HTERT RPE-1 (cell line): ENCODE results near the gene DMRT2.

Experiments
- in situ Hi-C: fragments of 300-500 bp; cut with MboI; formaldehyde crosslinking; loops from 4 replicates; pipeline ENCODE4 v1.14.3; 2020; ENCODE audit warnings: low sequenced_read_pairs

DMRT2 gene

DNA sequence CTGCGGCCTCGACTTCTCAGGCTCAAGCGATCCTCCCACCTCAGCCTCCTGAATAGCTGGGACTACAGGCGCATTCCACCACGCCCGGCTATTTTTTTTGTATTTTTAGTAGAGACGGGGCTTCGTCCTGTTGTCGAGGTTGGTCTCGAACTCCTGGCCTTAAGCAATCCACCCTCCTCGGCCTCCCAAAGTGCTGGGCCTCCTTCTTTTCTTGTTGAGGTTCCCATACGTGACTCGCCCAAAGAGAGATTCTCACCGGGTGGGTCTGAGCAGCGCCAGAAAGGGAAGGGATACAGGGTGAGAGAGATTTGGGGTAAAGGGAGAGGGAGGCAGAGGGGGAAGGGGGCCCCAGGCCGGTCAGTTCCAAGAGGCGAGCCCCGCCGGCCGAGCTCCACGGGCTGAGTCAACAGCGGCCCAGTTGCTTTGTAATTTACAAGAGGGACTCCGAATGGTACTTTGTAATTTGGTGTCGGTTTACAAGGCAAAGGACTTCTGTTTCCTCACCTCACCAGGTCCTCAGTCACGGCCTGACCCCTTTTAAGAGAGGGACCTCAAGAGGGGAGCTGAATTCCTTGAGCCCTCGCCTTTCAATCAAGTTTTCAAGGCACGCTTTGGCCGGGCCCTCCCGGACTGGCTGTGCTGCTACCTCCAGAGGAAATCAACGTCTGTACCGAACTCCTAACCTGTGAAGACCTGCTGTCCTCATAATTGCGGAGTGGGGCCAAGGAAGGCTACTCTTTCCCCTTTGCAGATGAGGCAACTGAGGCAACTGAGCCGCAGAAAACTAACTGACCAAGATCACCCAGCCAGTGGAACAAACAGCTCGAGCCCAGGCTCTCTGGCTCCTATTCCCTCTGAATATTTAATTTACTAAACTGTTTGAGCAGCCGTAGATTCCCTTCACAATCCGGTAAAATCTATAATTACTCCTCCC lies 3.3 kb upstream of the DMRT2 start:
- in situ Hi-C loops, result no loop called here

DNA sequence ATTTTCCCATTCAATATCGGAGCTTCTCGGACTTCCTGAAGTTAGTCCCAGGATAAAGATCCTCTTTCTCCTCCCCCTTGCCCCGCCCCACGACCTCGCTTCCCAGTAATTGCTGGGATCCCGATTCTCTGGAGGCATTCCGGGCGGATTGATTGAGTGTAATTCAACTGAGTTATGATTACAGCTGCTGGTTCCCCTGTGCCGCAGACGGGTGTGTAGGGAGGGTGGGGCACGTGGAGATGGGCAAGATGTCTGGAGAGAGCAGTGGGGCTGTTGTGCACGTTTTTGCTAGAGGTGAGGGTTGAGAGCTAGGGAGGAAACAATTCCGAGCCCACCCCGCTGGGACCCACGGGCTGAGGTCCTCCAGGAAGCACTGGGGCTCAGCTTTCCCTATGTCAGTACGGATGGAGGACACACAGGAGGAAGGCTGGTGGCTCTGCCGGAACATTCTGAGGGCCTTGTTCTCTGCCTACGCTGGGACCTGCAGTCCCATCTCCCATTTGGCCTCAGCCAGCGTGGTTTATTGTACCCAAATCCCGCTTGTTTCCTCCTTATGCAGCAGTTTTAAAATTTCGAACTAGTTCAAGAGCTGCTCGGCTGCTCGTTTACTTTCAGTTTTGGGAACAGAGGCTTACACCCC lies 2.4 kb upstream of the DMRT2 start:
- in situ Hi-C loops, result no loop called here

DNA sequence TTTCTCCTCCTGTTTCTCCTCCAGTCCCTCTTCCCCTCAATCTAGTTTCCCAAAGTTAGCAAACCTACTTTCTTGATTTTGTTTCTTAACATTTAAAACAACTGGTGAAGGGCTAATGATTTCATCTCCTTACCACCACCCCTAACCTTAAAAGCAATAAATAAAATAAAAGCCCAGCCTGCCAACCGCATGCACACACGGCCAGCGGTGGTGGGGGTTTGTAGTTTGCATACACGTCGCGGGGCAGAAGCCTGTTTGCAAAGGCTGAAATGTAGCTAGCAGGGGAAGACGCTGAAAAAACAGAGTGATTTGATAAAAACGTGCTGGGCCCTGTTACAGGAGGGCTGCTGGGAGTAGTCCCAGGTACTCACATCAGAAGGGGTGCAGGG lies 1.9 kb upstream of the DMRT2 start:
- in situ Hi-C loops, result no loop called here

- in situ Hi-C loops, result no loop called here
Observed at GRCh38 chr9:1048811-1049210, 1.3 kb upstream of the DMRT2 start.

- in situ Hi-C loops, result no loop called here
Observed at GRCh38 chr9:1049641-1050040, 516 bp upstream of the DMRT2 start.

GRCh38 chr9:1051210-1051583 lies 1.0 kb downstream of the DMRT2 start:
- in situ Hi-C loops, result no loop called here

DNA sequence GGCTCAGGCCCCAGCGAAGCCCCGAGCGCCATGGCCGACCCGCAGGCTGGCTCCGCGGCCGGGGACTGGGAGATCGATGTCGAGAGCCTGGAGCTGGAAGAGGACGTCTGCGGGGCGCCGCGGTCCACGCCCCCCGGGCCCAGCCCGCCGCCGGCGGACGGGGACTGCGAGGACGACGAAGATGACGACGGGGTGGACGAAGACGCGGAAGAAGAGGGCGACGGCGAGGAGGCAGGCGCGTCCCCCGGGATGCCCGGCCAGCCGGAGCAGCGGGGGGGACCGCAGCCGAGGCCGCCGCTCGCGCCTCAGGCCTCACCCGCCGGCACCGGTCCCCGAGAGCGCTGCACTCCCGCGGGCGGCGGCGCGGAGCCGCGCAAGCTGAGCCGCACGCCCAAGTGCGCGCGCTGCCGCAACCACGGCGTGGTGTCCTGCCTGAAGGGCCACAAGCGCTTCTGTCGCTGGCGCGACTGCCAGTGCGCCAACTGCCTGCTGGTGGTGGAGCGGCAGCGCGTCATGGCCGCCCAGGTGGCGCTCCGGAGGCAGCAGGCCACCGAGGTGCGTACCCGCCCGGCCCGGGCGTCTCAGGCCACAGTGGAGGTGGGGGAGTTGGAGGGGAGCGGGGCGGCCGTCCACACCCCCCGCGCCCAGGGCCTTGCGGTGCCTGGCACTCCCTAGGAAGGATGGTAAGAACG lies 1.6 kb downstream of the DMRT2 start:
- in situ Hi-C loops, result no loop called here

DNA sequence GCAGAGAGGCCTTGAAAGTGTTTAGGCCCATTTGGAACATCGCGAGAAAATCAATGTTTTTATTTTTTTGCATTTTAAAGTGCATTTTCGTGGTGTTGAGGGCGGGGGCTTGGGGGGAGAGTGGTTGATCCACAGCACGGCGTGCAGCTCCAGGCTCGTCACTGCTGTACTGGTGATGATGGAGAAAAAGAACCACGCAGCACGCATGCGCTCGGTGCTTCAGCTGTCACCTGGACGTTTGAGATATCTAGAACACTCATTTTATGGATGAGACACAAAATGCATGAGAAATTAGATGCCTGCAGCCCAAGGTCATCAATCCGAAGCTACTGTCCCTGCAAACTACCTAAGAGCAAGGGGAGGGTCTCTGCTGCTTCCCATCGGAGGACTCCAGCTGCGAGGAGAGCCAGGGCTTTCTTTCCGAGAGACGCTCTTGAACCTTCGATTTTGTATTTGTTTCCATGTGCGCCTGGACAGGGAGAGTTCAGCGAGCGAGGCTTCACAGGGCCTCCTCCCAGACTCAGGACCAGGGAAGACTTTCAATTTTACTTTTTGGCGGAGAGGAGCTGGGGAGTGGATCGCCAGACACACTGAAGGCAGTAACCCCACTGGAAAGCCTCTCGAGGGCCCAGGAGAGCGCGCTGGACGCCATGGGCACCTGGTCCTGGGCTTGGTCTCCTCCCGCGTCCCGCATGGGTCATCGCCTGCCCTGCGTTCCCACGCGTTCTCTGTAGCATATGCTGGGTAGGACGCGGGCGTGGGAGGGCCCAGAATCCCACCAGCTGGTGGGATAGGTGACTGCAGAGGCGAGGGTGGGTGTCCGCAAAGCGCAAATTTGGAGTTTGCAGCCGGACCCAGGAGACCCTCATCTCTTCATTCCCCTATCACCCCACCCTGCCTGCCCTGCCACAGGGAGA lies 2.5 kb downstream of the DMRT2 start:
- in situ Hi-C loops, result no loop called here

DNA sequence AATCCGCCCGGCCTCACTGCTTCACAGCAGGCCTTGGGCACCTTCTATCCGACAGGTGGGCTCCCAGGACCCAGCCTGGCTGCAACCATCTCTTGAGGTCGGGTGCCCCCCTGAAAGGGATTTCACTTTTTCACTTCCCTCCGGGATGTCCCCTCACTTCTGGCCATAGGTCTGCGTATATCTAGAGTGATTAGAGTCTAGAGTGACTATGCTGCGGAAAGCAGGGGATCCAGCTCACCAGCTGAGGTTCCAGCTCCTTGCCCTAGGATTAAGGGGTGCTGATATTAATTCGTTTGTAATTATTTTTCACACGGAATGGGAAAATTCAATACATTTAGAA lies 3.1 kb downstream of the DMRT2 start:
- in situ Hi-C loops, result no loop called here

DNA sequence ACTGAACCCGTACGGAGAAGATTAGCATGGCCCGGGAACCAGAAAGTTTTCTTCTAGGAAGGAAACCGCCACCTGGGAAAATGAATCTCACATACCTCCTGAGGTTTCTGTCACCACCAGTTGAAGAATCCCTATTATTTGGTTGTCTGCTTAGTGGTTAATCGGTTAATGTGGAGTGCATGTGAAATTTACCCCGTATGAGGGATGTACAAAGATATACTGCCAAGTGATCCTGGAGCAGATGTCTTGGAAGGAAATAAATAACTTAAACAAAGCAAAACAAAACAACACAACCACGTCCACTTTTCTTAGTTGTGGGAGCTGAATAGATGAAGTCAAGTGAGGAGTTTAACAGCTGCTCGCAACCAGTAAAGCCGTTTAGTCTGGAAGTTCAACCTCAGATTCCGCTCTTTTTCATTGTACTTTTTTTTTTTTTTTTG lies 3.8 kb downstream of the DMRT2 start:
- in situ Hi-C loops, result no loop called here

DNA sequence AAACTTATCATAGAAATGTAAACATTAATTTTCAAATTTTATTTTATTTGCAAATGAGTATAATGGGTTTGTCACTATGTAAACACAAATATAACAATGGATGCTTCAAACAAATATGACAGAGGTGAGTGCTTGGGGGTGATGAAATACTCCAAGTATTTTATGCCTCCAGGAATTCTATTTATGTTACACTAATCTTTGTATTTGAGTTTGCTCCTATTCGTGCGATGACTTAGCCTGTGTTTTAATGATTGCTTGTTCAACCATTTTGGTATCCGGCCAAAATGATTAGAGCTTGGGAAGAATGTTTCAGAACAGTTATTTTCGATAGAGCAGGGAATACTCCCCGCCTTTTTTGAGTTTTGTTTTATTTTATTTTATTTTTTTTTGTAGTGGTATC lies 5.0 kb downstream of the DMRT2 start:
- in situ Hi-C loops, result no loop called here

- in situ Hi-C loops, result no loop called here
Observed at GRCh38 chr9:1057910-1058309, 7.8 kb downstream of the DMRT2 start.

DNA sequence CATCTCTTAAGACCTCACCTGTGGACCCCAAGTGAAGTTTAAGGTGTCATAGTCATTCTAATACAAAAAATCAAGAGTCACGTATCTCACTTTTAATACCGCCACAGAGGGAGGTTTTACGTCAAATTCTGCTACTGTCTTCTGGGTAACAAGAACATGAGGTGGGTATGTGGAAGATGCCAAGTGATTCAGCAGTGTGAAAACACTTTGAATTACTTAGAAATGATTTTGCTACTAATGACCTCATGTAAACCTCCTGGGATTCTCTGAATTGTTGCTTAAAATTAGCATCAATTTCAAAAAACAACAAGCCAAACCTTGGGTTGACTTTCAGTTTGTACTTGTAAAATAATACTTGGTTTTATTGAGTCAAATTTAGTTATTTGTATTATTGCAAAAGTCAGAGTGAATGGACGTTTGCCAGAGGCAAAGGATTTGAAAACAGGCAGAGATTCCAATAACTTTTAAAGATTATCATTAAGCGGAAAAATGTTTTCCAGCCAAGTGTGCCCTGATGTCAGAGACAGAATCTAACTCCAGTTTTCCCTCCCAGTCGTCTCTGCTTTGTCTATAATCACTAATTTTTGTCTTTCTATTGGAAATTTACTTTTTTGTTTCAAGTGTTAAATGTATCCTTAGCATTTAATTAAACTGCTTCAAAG lies 8.8 kb downstream of the DMRT2 start:
- in situ Hi-C loops, result no loop called here

DNA sequence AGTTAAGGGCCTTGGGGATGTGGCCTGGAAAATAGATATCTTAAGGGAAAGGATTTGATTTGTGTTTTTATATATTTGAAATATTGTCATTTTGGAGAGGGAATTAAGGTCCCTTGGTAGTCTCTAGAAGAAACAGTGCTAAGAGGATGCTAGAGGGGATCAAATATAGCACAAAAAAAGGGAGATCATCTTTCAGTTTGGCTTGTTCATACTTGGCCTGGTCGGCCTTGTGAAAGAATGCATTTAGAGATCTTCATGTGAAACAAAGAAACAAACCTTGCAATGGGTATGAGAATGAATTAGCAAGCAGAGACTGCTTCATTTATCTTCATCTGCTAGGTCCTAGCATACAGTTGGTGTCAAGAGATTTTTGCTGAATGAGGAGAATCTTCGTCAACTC lies 15.0 kb downstream of the DMRT2 start:
- in situ Hi-C loops, result no loop called here

DNA sequence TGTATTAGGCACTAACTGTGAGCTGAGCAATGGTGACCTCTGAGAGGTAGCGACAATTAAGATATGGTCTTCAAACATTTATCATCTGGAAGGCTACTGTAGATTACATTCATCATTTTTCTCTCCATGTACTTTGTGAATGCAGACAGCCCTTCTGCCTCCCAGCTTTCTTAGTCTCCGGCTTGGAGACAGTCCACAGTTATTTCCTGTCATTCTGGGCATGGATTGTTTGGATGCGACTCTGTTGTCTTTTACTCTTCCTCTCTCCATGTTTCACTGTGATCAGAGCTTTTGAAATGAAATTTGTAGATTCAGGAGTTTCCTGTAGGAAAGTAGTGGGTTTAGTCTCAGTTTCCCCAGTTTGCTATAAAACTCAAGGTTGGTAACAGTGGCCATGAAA lies 20.5 kb downstream of the DMRT2 start:
- in situ Hi-C loops, result no loop called here

DNA sequence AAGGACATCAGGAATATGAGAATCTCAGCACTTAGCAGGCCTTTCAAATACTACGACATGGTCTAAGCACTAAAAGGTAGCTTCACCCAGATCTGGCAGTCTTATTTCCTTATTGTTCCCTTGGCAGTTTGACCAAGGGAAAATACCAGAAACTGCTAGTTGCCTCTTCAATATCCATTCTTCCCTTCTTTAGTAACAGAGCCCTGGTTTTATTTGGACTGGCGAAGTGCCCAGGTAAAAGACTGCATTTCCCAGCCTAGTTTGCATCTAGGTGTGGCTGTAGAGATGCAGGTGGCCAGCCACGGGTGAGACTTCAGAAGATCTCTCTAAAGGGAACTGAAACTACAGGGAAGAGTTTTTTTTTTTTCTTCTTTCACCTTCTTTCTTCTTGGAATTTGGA lies 21.6 kb downstream of the DMRT2 start:
- in situ Hi-C loops, result no loop called here

GRCh38 chr9:1073497-1073896 lies 23.3 kb downstream of the DMRT2 start:
- in situ Hi-C loops, result no loop called here

GRCh38 chr9:1077616-1078015 lies 27.5 kb downstream of the DMRT2 start:
- in situ Hi-C loops, result no loop called here

DNA sequence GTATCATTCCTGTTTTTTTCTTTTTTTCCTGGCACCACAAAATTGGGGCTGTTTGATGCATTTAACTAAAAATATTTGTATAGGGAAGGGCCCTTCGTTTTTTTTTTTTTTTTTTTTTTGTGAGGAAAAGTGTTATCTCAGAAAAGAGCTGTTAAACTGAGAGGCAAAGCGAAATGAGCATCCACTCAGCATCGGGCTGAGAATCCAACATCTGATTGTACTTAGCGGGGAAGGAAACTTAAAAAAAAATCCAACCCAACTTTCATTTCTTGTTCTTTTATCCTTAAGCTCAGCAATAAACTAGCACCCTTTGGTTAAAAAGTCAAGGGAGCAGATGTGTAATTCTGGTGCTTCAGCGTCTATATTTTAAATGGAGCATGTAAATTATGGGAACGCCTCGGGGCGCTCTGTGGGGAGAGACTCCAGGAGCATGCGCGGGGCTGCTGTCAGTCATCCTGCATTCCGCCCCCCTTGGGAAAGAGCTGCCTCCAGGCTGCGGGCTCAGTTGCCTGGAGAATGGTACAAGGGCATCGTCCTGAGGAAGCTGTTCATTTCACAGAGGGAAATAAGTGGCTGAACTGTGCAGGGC lies 33.3 kb downstream of the DMRT2 start:
- in situ Hi-C loops, result no loop called here

DNA sequence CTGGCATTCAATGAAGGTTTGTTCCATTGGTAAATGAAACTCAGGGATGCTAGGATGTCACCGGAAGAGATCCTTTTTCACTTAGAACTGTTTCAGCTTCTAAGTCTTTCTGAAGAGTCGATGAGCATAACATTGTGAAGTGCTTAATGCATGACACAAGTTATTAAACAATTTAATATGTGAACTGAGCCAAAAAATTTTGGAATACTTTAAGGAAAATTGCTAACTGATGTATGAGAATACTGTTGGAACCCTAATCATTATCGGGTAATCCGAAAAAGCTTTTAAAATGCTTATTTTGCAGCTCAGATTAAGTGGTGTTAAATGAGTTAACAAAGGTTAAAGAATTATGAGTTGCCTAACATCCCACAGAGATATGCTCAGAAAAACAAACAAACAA lies 34.9 kb downstream of the DMRT2 start:
- in situ Hi-C loops, result no loop called here
